ENCODE data around the gene GCG. TPM values are rescaled to one million over a fixed set of nuclear protein-coding genes. Genes with fewer than 3 reads are reported as not detected.

Gene GCG
- total RNA-seq, 4 donors from 2014 or later: not detected

DNA sequence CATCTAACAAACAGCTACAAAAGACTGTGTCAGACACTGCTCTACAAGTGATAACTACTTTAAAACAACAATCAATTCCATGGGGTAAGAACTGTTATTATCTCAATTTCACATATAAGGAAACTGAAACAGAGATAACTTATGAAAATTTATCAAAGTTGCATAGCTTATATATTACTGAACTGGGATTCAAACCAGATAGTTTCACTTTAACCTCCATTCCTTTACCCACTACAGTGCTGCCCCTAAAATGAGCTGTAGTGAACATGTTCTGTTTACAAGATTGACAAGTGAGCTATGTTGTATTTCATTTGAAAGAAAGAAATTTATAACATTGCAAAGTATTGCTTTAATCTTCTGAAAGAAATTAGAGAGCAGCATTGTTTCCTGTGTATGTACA is 14.1 kb upstream of the GCG start:
- DNase-seq (ENCODE audit: low spot score in 2 of 2): no peak
- no peak overlapping the region for H3K4me3 ChIP-seq (ENCODE audit: low read depth, poor library complexity, severe bottlenecking)
- intact Hi-C loops (cut with DNase I; ENCODE audit: low total_unique reads): no loop called here
- no peak for TF ChIP-seq POLR2A (IDR thresholded peaks at IDR 0.05)
- TF ChIP-seq, protein P1, sequence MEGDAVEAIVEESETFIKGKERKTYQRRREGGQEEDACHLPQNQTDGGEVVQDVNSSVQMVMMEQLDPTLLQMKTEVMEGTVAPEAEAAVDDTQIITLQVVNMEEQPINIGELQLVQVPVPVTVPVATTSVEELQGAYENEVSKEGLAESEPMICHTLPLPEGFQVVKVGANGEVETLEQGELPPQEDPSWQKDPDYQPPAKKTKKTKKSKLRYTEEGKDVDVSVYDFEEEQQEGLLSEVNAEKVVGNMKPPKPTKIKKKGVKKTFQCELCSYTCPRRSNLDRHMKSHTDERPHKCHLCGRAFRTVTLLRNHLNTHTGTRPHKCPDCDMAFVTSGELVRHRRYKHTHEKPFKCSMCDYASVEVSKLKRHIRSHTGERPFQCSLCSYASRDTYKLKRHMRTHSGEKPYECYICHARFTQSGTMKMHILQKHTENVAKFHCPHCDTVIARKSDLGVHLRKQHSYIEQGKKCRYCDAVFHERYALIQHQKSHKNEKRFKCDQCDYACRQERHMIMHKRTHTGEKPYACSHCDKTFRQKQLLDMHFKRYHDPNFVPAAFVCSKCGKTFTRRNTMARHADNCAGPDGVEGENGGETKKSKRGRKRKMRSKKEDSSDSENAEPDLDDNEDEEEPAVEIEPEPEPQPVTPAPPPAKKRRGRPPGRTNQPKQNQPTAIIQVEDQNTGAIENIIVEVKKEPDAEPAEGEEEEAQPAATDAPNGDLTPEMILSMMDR (IDR thresholded peaks at IDR 0.05): no peak

DNA sequence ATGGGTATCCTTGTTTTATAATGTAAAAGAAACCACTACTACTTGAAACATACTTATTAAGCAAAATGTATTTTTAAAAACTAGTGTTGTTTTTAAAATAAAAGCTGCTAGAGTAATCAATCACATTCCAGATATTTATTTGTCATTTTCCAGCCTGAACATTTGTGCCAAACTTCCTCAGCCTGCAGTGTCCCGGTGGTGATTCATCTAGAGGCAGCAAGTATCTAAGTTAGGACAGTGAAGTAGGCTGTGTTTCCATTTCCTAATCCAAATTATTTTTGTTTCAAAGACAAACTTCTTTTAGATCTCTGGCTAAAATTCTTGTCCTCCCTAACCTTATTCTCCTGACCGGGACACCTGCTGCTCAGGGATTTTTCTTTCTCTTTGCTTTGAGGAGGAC is 12.8 kb upstream of the GCG start:
- TF ChIP-seq, protein P1 (IDR thresholded peaks at IDR 0.05): no peak
- TF ChIP-seq POLR2A (IDR thresholded peaks at IDR 0.05): no peak
- WGBS, 2 donors: 39 to 54% methylated on average over 2 of the region's 2 CpGs
- no peak for DNase-seq (ENCODE audit: low spot score in 2 of 2)
- intact Hi-C loops (cut with DNase I; ENCODE audit: low total_unique reads): no loop called here
- no peak overlapping the region for H3K4me3 ChIP-seq (ENCODE audit: low read depth, poor library complexity, severe bottlenecking)

DNA sequence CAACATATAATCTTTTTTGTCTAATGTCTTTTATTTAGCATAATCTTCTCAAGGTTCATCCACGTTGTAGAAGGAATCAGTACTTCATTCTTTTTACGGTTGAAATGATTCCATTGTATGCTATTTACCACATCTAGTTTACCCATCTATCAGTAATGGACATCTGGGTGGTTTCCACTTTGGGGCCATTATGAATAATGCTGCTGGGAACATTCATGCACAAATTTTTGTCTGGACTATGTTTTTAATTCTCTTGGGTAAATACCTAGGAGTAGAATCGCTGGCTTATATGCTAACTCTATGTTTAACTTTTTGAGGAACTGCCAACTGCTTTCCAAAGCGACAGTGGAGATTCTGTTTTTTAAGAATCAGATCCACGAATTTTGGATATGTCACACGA is 7.4 kb upstream of the GCG start:
- no peak overlapping the region for H3K4me3 ChIP-seq (ENCODE audit: low read depth, poor library complexity, severe bottlenecking)
- 88 to 90% methylated on average over 6 of the region's 6 CpGs for WGBS, 2 donors
- no peak for DNase-seq (ENCODE audit: low spot score in 2 of 2)
- intact Hi-C loops (cut with DNase I; ENCODE audit: low total_unique reads): no loop called here
- TF ChIP-seq POLR2A (IDR thresholded peaks at IDR 0.05): no peak
- TF ChIP-seq, protein P1 (IDR thresholded peaks at IDR 0.05): no peak

DNA sequence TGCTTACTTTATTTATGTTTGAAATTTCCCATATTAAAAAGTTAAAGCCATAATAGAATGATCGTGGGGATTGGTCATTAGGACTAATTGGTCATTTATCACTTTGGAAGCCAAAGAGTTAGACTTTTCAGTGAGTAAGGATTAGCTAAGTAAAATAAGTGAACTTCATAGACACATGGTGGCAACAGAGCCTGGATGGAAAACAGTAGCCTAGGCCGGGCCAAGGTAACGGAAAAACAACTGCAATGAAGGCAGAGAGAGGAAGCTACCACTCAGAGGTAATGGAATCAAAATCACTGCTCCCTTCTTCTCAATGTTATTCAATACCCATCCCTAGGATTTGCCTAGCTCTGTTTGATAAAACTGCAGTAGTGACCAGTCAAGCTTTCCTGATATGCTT is 4.1 kb upstream of the GCG start:
- H3K4me3 ChIP-seq (ENCODE audit: low read depth, poor library complexity, severe bottlenecking): no peak overlapping the region
- WGBS, 2 donors: 73 to 79% methylated on average over 3 of the region's 3 CpGs
- no peak for TF ChIP-seq POLR2A (IDR thresholded peaks at IDR 0.05)
- TF ChIP-seq, protein P1 (IDR thresholded peaks at IDR 0.05): no peak
- DNase-seq (ENCODE audit: low spot score in 2 of 2): no peak
- intact Hi-C loops (cut with DNase I; ENCODE audit: low total_unique reads): no loop called here

DNA sequence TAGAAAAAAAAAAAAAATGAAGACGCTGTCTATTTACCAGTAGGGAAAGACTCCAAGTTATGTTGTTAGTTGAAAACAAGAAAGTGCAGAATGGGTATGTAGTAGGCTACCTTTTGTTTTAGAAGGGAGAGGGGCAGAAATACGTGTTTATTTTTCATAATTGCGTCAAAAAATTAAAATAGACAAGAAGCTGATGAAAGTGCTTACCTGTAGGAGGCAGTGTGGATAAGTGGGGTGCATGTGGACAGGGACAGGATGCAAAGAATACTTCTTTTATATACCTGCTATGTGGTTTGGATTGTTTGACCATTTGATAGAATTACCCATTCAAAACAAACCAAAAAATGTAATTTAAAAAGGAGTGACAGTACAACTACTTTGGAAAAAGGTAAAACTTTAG is 3.0 kb upstream of the GCG start:
- TF ChIP-seq, protein P1 (IDR thresholded peaks at IDR 0.05): no peak
- TF ChIP-seq POLR2A (IDR thresholded peaks at IDR 0.05): no peak
- DNase-seq (ENCODE audit: low spot score in 2 of 2): no peak
- intact Hi-C loops (cut with DNase I; ENCODE audit: low total_unique reads): no loop called here
- no peak overlapping the region for H3K4me3 ChIP-seq (ENCODE audit: low read depth, poor library complexity, severe bottlenecking)
- 85 to 92% methylated on average over 3 of the region's 3 CpGs for WGBS, 2 donors

DNA sequence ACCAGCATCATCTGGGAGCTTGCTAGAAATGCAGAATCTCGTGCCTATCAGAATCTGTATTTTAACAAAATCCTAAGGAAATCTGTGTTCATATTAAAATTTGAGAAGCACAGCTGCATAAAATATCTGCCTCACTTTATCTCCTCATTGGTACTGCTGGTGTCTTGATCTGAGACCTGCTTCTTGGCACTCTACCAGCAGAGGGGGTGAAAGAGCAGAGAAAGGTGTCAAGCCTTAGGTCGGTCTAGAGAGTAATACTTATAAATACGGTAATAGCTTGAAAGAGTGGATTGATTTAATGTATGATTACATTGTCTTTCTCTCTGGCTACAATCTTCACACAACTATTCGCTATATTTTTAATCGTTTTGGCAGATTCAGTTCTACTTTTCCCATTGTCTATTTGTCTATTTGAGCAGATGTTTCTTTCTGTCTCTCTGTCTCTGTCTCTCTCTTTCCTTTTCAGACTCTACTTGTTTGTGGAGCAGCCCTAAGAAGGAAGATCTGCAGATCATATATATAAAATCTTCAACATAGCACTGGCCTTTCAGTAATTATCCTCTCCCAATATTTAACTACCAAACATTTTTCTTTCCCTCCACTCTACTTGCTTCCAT is 1.7 kb upstream of the GCG start:
- TF ChIP-seq, protein P1 (IDR thresholded peaks at IDR 0.05): no peak
- TF ChIP-seq POLR2A (IDR thresholded peaks at IDR 0.05): no peak
- intact Hi-C loops (cut with DNase I; ENCODE audit: low total_unique reads): no loop called here
- WGBS, 2 donors: 7% methylated on average over 5 of the region's 5 CpGs
- peak in 1 of 2 donors; percentile 41 for DNase-seq (ENCODE audit: low spot score in 2 of 2)
- H3K4me3 ChIP-seq (ENCODE audit: low read depth, poor library complexity, severe bottlenecking): no peak overlapping the region

Measured in lower leg skin (tissue), 4 donors.